GM19438 (cell line): Measurements from ENCODE around the gene PPP6R2.
A peak's percentile ranks its signal among the peaks of the same experiment; 100 is the strongest.

ENCODE experiments used
- ATAC-seq: cut with Tn5 transposase; IDR thresholded peaks from one replicate; pipeline ENCODE4 v1.9.1; 2021; ENCODE audit warnings: low read depth; ENCODE audit not compliant: unreplicated experiment

PPP6R2 gene

DNA sequence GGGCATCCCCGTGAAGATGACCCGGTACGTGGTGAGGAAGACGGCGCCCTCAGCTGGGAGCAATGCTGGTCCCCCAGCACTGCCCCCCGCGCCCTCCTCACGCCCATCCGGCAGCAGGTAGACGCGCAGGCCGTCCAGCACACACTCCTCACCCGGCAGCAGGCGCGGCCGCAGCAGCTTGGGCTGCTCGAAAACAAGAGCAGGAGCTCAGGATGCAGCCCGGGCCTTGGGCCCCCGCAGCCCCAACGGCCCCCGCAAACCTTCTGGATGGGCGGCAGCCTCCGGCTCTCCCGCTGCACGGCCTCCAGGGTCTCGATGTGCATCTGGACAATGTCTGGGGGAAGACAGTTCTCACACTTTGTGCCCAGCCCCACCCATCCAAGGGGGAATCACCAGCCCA lies 118.4 kb downstream of the PPP6R2 start:
- no peak for ATAC-seq

DNA sequence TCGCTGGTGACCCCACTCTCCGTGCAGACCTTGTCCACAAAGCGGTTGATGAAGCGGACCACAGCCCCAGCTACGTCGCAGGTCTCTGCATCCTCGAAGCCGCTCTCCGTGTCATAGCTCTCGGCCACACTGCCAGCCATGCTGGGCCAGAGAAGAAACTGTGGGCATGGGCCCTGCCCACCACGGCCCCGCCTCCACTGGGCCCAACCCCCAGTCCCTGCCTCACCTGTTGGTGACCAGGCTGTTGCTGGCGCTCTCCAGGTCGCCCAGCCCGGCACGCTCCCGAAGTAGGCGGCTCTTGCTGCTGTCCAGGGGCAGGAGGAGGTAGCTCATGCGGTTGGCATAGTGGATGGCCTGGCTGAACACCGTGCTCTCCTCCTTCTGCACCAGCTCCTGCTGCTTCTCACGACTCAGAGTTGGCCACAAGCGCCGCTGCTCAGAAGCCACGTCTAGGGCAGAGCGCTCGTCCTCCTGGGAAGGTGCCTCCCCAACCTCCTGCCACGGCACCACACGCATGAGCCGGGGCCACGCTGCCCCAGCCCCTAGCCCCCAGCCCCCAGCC lies 118.9 kb downstream of the PPP6R2 start:
- ATAC-seq = no peak

DNA sequence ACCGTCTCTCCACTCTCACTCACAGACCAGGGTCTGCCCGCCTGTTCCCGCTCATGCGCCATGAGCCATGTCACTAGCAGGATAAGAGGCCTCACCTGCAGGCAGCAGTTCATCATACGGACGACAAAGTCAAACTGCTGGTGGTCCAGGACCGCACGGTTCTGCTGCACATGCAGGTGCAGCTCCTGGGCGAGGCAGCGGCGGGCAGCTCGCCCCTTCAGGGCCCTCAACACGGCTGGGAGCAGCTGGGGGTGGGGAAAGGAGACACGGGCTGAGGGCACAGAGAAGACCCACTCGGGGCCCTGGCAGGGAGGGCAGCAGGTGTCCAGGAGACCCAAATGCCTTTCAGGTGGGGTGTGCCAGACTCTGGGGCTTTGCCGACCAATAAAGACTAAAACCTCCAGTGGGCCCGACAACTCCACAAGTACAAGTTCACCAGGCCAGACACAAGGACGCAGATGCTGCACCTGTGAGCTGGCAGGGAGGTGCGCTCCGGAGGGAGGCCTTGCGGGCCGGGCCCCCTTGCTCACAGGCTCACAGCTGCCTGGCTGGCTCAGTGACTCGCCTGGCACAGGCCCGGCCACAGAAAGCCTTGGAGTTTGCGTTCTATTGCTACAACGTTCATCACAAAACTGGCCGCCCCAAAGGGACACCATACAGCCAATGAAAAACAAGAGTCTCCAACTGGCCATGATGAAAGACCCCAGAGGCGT lies 120.2 kb downstream of the PPP6R2 start:
- no peak for ATAC-seq

DNA sequence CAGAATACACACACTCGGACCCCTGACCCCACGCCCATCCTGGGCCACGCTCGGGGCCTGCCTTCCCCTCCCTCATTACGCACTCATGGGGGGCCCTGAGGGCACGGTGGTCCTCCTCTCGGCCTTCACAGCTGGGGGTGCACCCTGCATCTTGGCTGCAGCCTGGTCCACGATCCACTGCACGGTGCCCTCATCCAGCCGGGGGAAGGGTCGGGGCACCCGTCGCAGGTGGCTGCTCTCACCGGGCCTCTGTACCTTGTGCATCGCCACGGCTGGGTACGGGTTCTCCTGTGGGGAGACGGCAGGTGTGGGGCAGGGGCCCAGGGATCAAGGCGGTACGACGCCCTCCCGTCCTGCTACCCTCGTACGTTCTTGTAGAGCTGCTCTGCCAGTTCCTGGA lies 121.3 kb downstream of the PPP6R2 start:
- no peak for ATAC-seq

DNA sequence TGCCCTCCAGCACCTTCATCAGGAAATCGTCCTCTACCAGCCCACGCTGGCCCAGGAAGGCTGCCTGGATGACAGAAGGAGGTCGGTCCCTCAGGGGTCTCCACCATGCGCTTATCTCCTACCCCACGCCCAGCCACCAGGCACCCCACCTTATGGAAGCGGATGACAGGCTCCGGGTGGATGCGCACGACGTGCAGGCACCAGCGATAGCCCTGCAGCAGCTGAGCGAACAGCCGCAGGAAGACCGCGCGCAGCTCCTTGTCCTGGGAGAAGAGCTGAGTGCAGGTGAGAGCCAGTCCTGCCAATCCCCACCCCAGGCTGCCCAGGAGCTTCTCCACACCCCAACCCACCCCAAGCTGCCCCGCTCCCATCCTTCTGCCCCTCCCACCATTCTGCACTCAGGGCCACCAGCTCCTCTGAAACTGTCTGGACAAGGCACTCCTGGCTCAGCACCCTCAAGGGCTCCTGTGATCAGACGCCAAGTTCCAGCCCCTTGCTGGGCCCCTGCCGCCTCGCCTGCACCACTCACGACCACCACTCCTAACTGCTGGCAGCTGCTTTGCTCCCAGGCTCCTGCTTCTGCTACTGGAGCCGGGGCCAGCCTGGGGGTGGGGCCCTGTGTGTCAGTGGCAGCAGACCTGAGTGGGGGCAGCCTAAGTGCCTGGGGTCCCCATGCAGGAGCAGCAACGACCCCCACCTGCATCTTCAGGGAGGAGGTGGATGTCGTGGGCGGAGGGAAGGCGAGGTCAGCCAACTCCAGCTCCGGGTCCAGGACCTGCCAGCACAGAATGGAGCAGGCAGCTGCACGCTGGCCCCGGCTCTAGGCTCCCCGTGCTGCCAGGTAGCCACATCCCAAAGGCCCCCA lies 122.2 kb downstream of the PPP6R2 start:
- no peak for ATAC-seq

DNA sequence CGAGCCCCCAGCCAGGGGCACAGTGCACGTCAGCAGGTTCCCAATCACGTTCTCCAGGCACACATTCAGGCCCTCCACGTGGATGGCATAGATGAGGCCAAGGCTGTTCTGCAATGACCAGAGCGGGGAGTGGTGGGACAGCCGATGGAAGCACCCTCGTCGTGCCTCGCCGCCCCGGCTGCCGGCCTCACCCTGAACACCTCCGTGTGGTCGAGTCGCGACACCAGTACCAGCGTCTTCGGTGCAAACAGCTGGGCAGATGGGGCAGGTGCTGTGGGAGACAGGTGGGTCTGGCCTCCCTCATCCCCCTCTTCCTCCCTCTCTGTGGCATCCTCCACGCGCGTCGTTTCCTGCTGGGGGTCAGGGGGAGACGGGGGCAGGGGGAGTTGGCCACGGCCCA lies 124.2 kb downstream of the PPP6R2 start:
- no peak for ATAC-seq

DNA sequence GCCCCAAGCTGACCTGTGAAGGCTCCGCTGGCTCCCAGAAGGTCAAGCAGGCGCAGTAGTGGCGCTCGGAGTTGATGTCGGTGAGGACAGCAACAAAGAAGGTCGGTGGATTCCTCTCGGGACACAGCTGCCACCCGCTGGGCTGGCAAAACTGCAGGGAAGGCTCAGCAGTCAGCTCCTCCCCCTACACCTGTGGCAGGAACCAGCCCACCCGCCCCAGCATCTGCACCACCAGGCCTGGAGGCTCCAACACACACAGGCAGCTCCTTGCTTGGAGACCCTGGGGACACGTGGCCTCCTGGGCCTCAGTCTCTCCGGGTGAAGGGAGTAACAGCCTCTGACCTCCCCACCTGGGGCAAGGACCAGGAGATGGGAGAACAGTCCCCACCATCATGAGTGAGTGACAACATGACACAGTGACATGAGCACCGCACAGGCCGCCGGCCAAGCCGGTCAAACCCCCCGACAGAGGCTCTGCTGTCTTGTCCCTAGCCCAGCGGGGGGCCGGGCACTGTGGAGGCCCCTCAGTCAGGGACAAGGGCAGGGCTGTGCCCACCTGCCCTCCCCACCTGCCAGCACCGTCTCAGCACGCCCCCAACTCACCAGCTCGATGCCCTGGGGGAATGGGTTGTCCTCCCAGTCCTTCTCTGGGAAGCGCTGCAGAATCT lies 124.8 kb downstream of the PPP6R2 start:
- ATAC-seq = no peak

DNA sequence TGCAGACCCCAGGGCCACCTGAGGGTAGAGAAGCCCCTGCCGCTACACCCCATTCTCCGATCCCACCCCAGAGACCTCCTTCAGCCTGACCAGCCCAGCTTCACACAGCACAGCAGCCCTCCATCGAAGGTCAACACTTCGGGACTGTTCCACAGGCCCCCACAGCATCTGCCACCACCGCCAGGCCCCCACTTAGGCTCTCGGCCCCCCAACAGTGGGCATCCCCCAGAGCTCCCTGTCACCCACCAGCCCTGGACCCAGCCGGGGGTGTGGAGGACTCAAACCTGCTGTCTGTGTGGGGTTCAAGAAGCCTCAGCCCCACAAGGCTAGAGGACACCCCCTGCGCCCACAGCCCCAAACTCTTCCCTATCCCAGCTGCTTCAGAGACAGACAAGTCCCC lies 125.5 kb downstream of the PPP6R2 start:
- ATAC-seq = no peak

DNA sequence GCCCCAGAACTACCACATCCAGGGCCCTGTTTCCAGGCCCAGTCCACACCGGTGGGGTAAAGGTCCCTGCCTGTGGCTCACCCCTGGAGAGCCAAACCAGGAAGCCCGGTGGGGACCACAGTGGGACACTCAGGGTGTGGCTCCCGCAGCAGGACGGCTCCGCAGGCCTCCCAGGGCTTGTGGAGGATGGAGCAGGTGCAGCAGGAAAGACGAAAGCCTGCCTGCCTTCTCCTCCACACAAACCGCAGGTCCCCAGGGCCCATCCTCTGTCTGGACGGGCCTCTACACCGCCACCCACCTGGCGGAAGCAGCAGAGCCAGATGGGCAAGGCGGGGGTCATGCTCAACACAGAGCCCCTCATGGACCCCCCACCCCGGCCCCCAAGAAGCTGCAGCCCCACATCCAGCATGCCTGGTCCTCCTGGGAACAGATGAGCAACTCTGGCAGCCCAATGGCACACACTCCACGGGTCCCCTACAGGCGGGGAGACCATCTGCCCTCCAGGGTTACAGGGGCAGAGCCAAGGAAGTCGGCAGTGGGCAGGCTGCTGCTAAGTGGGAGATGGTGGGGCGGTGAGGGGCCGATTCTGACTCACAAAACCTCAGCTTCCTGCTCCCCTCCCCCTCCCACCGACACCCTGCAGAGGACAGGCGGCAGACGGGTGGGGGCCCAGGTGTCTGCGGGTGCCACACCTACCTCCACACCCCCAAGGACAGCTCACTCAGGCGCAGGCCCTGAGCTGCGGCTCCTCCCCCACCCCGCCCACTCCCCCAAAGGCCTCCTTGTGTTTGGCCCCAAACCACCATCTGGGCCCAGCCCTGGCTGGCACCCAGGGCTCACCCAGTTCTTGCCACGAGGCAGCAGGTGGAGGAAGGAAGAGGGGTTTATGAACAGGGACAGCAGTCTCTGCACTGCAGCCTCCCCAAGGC lies 126.5 kb downstream of the PPP6R2 start:
- ATAC-seq = peak; percentile 62

DNA sequence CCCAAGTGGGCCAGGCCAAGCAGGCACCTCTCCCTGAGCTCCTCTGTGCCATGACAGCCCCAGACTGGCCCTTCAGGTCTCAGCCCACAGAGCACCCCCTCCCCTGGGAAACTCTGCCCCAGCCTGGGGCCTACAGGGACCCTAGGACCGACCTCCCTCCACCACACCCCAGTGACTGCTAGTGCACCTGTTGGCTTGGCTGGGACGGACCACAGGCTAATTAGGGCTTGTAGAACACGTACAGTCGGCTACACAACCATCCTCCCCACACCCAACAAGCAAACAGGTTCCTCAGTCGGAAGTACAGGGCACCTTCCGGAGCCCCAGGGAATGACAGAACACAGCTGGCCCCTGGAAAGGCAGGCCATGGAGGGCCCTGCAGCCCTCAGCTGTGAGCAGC lies 127.4 kb downstream of the PPP6R2 start:
- ATAC-seq = peak; percentile 1

DNA sequence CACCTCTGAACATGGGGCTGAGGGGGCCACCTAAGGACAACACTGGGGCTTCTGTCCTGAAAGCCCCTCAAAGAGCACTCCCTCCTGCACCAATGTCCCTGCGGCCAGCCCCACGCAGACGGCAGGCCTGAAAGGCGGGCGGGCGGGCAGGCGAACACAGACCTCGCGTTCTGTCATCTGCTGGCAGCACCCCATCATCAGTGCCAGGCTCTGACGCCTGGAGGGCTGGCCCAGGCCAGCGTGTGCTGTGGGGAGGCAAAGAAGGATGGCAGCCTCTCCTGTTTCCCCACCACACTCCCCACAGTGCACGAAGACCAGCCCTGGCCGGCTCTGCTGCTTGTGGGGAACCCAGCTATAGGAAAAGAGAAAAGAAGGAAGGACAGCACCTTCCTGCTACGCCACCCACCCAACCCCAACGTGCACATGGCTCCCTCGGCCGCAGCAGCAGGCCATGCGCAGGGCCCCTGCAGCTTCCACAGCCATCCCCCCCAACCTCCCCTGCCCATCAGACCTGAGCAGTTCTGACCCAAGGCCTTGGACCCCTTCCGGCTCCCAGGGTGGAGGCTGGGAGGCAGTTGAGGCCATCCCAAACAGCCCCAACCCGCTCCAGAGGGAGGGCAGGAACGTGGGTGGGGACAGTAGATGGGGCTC lies 128.2 kb downstream of the PPP6R2 start:
- ATAC-seq = no peak

DNA sequence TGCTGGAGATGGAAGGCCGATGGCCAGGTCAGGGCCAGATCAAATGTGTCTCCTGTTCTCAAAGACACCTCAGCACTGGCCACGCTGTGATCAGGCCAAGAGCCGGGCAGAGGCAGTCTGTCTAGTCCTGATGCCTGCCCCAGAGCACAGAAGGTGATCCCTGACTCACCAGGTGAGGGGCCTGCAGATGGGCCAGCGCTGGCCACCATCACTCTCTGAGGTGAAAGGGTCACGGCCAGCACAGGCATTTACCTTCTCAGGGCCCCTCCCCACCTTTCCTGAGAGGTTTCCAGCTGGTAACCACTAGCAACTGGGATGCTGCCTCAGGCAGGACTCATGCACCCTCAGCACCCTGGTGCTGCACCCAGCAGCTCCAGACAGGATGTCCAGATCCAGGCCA lies 128.8 kb downstream of the PPP6R2 start:
- ATAC-seq = no peak

DNA sequence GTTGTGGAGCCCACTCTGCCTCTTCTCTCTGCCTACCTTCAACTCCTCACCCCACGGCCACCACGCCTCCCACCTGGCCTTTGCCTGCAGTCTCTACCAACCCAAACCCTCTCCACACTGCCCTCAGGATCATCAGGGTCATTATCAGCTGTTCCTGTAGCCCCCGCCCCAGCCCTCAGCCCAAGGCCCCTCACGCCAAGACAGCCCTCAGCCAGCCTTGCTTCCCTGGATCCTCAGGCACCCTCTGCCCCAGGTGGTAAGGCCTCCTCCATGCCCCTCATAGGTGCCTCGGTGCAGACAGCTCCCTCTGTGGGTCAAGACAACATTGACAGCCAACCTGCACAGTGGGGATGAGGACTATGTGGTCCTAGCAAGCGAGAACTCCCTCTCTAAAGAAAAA lies 130.0 kb downstream of the PPP6R2 start:
- ATAC-seq = no peak

DNA sequence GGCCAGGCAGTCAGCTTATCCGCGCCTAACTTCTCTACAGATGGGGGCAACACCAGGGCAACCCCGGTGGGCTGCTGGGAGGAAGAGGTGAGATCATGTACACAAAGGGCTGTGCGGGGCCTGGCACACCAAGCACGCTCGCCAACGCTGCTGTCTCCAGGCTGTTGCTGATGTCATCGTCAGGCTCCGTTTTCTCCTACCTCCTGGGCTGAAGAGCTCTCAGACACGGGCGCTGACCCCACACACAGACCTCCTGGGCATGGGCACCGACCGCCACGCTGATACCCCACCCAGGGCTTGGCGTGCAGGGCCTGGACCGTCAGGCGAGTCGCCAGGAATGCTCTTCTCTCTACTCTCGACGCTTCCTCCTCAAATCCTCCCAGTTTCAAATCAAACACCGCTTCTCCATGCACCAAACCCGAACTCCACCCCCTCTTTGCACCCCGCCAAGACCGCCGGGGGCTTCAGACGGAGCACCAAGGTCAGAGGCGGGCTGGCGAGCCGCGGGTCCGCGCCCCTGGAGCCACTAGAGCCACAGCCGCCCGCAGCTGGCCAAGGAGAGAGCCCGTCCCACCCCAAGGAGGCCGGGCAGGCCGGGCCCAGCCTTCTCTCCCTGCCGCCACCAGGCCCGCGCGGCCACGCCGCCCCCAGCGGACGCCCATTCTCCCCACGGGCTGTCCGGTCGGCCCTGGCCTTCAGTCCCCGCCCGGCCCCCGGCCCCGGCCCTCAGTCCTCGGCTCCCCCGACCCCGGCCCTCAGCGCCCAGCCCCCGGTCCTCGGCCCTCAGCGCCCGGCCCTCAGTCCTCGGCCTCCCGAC lies 130.9 kb downstream of the PPP6R2 start:
- ATAC-seq = no peak

DNA sequence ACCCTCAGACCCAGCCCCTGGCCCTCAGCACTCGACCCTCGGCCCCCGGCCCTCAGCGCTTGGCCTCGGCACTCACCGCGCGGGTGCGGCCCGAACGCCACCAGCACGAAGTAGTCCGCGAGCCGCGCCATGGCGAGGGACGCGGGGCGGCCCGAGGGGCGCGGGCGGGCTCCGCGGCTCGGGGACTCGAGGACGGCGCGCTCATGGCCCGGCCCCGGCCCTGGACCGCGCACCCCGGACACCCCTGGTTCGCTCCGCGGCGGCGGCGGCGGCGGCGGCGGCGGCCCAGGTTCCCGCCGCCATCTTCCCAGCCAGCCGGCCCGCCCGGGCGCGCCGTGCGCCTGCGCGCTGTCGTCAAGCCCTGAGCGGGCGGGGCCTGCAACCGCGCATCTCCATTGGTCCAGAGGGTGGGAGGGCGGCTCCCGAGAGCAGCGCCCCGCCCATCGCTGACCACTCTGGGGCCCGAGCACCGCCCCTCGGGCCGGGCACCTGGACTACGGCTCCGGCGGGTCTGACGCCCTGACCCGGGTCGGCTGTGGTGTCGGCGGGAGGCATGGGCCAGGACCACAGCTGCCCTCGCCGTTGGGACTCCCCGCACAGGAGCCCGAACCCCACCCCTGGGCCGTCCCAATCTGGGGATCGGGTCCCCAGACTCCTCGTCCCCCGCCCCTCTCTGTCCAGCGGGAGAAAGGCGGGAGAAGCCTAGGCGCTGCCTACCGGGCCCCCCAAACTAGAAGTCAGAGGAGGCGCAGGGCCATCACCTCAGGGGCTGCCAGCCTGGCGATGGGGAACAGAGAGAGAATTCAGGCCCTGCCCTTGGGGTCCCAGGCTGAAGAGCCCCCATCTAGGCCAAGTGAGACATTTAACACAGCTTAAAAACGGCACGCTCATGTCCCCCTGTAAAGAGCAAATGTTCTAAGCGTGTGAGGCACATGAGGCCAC lies 131.9 kb downstream of the PPP6R2 start, which contains the start of gene SBF1:
Gene SBF1, minus strand, starts transcription at position 326 of the 942 bp plus-strand sequence. Its CDS starts 195 bp downstream, at position 131.
- peak; percentile 67 for ATAC-seq

DNA sequence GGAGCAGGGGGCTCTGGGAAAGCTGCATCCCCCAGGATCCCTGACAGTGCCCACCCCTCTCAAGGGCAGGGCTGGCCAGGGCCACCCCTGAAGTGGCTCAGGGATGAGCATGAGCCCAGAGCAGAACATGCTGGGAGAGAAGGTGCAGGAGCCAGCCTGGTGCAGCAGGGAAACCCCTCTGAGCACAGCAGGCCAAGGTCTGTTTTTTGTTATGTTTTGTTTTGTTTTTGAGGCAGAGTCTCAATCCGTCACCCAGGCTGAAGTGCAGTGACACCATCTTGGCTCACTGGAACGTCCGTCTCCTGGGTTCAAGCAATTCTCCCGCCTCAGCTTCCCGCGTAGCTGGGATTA lies 132.5 kb downstream of the PPP6R2 start:
- no peak for ATAC-seq

DNA sequence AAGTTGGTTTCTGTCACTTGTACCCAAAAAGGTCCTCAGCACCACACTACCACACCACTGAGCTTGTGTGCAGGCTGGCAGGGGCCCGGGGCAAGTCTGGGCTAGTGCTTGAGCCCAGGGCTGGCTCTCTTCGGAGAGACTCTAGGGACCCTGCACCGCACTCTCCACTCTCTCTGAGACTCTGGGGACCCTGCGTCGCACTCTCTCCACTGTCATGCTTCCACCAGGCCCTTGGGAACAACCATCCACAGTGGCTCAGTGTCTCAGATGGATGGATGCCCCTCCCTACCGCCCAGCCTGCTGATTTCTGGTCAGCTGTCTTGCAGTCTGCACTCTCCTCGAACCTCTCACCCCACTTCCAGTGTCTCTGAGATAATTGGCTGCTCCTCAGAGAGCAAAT lies 133.7 kb downstream of the PPP6R2 start:
- no peak for ATAC-seq

DNA sequence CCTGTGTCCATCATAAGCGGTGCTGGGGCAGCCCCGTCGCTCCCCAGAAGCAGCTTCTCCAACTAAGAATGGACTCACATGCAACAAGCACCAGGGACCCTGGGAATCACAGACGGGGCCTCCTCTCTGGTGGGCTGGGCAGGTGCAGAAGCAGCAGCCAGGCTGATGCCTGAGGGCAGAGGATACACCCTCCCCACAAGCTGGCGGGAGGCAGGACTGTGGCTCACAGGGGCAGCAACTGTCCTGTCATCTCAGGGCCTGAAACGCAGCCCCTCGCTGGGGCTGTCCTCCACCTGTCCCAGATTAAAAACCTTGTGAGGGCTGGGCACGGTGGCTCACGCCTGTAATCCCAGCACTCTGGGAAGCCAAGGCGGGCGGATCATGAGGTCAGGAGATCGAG lies 134.8 kb downstream of the PPP6R2 start:
- no peak for ATAC-seq
